A549 (cell line): Measurements from ENCODE around the gene LAMA3.

Experiments
- CTCF ChIP-seq: fragments of >200 bp; sonication (Bioruptor Twin); formaldehyde crosslinking; IDR thresholded peaks from 3 replicates; pipeline ENCODE4 v1.5.1; 2016
- EP300 ChIP-seq, 2 experiments: fragments of >200 bp; sonication (Bioruptor Twin); formaldehyde crosslinking; IDR thresholded peaks; 2 replicates in 1 of 2; 3 replicates in 1 of 2; pipeline ENCODE4 v1.6.1; 2016 to 2017
- RAD21 ChIP-seq, 2 experiments: fragments of >200 bp in 1 of 2; sonication (Bioruptor Twin) in 1 of 2; formaldehyde crosslinking in 1 of 2; IDR thresholded peaks in 1 of 2; conservative IDR thresholded peaks in 1 of 2; 2 replicates in 1 of 2; 3 replicates in 1 of 2; pipeline ENCODE4 v1.6.1; 2012 to 2018; ENCODE audit warnings: inconsistent platforms in 1 of 2
- SMC3 ChIP-seq: fragments of >200 bp; sonication (Bioruptor Twin); formaldehyde crosslinking; IDR thresholded peaks from 3 replicates; pipeline ENCODE4 v1.6.1; 2018; ENCODE audit warnings: inconsistent platforms
- ZFP36 ChIP-seq: fragments of 450-650 bp; IDR thresholded peaks from 2 replicates; pipeline ENCODE4 v1.6.1; 2014; ENCODE audit warnings: borderline replicate concordance; ENCODE audit not compliant: partially characterized antibody

GRCh38 chr18:23688528-23688927, 725 bp upstream of the LAMA3 start:
- TF ChIP-seq CTCF: no peak
- no peak for TF ChIP-seq RAD21 (conservative IDR thresholded peaks at IDR 0.05 in 1 of 2, IDR thresholded peaks at IDR 0.05 in 1 of 2)
- no peak for TF ChIP-seq EP300 (IDR thresholded peaks at IDR 0.05)
- TF ChIP-seq SMC3: no peak
- TF ChIP-seq ZFP36: no peak
